Stimulated activated CD8-positive, alpha-beta memory T cell treated with anti-CD3 and anti-CD28 coated beads, Interleukin-12 subunit alpha, Interleukin-12 subunit beta, amount 100 ng/mL, for 1 hour (primary cell): ENCODE measurements around the gene PABPC1L2A.
"Not testable (repeated sequence)": the region's sequence is repeated elsewhere in the genome, so short reads cannot be mapped to it uniquely, and the experiment has no call there.

Experiments
- DNase-seq: peaks from one replicate; pipeline ENCODE4 v3.0.0-alpha.2; 2020; ENCODE audit warnings: low read depth

Gene PABPC1L2A

GRCh38 chrX:73079024-73079562 lies at the start of gene PABPC1L2A:
TSS of gene PABPC1L2A (minus strand) at chrX:73079512. CDS start at chrX:73079386, 126 bp downstream.
- not testable (repeated sequence) for DNase-seq

GRCh38 chrX:73127700-73128241 lies 48.5 kb upstream of the PABPC1L2A start:
- no peak for DNase-seq

GRCh38 chrX:73126240-73126639 lies 46.9 kb upstream of the PABPC1L2A start:
- no peak for DNase-seq

GRCh38 chrX:73099505-73099904 lies 20.2 kb upstream of the PABPC1L2A start:
- not testable (repeated sequence) for DNase-seq

- not testable (repeated sequence) for DNase-seq
Measured at GRCh38 chrX:73086766-73087165, 7.5 kb upstream of the PABPC1L2A start.

- not testable (repeated sequence) for DNase-seq
Measured at GRCh38 chrX:73079884-73080283, 572 bp upstream of the PABPC1L2A start.

GRCh38 chrX:73078597-73078996 lies 715 bp downstream of the PABPC1L2A start:
- not testable (repeated sequence) for DNase-seq

GRCh38 chrX:73076838-73077237 lies 2.5 kb downstream of the PABPC1L2A start:
- DNase-seq = no peak

GRCh38 chrX:73069365-73070035 lies 9.8 kb downstream of the PABPC1L2A start:
- no peak for DNase-seq

- DNase-seq = no peak
Measured at GRCh38 chrX:73068467-73069364, 10.6 kb downstream of the PABPC1L2A start.

- not testable (repeated sequence) for DNase-seq
Measured at GRCh38 chrX:73067761-73068466, 11.4 kb downstream of the PABPC1L2A start.

GRCh38 chrX:73028876-73029275 lies 50.4 kb downstream of the PABPC1L2A start:
- no peak for DNase-seq
